Measurements from ENCODE around the gene TH.

TH gene

DNA sequence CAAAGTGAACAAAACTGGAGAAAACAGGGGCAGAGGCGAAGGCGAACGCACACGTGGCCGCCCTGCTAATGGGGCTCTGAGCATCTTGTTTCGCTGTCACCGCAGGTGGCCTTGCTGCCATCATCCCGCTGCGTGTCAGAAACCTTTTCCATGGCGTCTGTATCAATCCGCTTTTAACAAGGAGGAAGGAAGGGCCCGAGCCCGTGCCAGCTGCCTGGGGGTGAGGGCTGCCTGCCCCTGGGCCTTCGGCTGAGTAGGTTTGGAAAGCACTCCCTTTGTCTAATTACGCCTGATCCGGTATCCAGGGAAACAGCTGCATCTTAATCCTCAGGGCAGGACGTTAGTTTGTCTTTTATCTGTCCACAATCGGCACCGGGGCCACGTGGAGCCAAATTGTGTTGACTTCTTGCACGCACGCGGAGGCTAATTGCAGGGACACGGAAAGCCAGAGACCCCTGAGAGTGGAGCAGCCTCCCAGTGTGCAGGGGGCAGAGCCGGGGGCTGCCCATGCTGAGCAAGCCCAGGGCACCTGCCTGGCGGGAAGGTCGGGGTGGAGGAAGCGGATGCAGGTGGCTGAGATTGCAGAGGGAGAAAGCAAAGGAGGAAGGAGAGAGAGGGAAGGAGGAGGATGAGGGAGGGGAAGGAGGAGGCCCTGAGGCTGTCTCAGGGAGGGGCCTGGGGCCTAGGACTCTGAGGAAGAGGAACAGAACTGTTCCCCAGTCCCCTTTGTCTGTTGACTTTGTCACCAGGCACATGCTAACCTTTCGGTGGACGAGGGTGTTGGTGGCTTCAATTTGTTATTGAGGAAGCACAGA lies 19.2 kb upstream of the TH start:
- no peak overlapping the region for H3K4me3 ChIP-seq (ENCODE audit: low read length)
- no peaks in the 10 kb centered on the region for H3K4me1 ChIP-seq (ENCODE audit: control insufficient read depth, insufficient read depth, low read length)
- no peaks in the 10 kb centered on the region for H3K9me3 ChIP-seq (replicated peaks; ENCODE audit: low read length)
- H3K9ac ChIP-seq (ENCODE audit: low read depth, low read length) = no peak overlapping the region
- H3K27me3 ChIP-seq (ENCODE audit: control insufficient read depth, insufficient read depth, low read length) = peaks cover 27% of the 10 kb centered on the region
- no peak overlapping the region for H3K4me2 ChIP-seq (ENCODE audit: low read length)
- H3K36me3 ChIP-seq (ENCODE audit: insufficient read depth, low read length) = no peaks in the 10 kb centered on the region

- Histone ChIP-seq H3K4me1 (ENCODE audit: control insufficient read depth, insufficient read depth, low read length) (no peaks in the 10 kb centered on the region), H3K4me2 (ENCODE audit: low read length) (no peak overlapping the region), H3K4me3 (ENCODE audit: low read length) (no peak overlapping the region), H3K36me3 (ENCODE audit: insufficient read depth, low read length) (no peaks in the 10 kb centered on the region), H3K9me3 (replicated peaks; ENCODE audit: low read length) (no peaks in the 10 kb centered on the region), H3K27me3 (ENCODE audit: control insufficient read depth, insufficient read depth, low read length) (peaks cover 34% of the 10 kb centered on the region), H3K9ac (ENCODE audit: low read depth, low read length) (no peak overlapping the region)
Observed at GRCh38 chr11:2189938-2190656, 18.5 kb upstream of the TH start.

DNA sequence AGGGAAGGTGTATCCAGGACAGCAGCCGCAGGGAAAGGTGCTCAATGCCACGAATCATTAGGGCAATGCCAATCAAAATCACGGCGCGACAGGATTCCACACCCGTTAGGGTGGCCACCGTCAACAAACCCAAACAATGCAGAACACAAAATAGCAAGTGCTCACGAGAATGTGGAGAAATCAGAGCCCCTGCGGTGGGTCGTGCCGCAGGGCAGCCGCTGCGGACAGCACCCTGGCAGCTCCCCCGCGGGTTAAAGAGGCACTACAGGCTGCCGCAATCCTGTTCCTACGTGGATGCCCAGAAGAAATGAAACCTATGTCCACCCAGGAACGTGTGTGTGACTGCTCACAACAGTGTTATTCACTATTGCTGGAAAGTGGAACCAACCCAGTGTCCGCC lies 17.1 kb upstream of the TH start:
- Histone ChIP-seq H3K36me3 (ENCODE audit: insufficient read depth, low read length) (no peaks in the 10 kb centered on the region), H3K9ac (ENCODE audit: low read depth, low read length) (no peak overlapping the region), H3K9me3 (replicated peaks; ENCODE audit: low read length) (no peaks in the 10 kb centered on the region), H3K27me3 (ENCODE audit: control insufficient read depth, insufficient read depth, low read length) (peaks cover 44% of the 10 kb centered on the region), H3K4me3 (ENCODE audit: low read length) (no peak overlapping the region), H3K4me1 (ENCODE audit: control insufficient read depth, insufficient read depth, low read length) (no peaks in the 10 kb centered on the region), H3K4me2 (ENCODE audit: low read length) (no peak overlapping the region)

GRCh38 chr11:2187280-2187707 lies 15.7 kb upstream of the TH start:
- H3K4me1 ChIP-seq (ENCODE audit: control insufficient read depth, insufficient read depth, low read length) = no peaks in the 10 kb centered on the region
- no peak overlapping the region for H3K4me3 ChIP-seq (ENCODE audit: low read length)
- no peak overlapping the region for H3K4me2 ChIP-seq (ENCODE audit: low read length)
- peaks cover 47% of the 10 kb centered on the region for H3K27me3 ChIP-seq (ENCODE audit: control insufficient read depth, insufficient read depth, low read length)
- no peaks in the 10 kb centered on the region for H3K36me3 ChIP-seq (ENCODE audit: insufficient read depth, low read length)
- no peaks in the 10 kb centered on the region for H3K9me3 ChIP-seq (replicated peaks; ENCODE audit: low read length)
- H3K9ac ChIP-seq (ENCODE audit: low read depth, low read length) = no peak overlapping the region

DNA sequence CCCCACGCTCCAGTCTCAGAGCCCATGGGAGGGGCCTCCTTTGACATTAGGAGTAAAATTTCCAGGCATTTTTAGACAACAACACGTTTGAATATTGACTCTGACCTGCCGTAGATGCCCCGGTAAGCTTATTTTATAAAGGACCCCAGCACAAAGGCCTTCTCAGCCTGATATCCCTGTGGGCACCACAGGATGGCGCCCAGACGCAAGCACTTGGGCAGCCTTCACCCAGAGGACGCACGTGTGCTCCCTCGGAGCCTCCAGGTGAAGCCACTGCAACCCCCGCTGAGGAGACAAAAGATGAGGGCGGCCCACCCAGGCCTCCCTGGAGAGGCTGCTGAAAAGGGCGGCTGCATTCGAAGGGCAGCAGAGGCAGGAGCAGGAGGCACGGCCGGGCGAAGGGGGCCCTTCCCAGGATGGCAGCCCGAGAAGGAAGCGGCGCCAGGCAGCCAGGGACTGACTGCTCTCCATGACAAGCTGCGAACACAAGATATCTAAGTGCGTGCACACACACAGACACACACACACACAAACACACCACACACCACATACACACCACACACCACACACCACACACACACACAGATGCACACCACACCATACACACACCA lies 15.2 kb upstream of the TH start:
- no peaks in the 10 kb centered on the region for H3K36me3 ChIP-seq (ENCODE audit: insufficient read depth, low read length)
- H3K4me2 ChIP-seq (ENCODE audit: low read length) = no peak overlapping the region
- no peaks in the 10 kb centered on the region for H3K4me1 ChIP-seq (ENCODE audit: control insufficient read depth, insufficient read depth, low read length)
- H3K9me3 ChIP-seq (replicated peaks; ENCODE audit: low read length) = no peaks in the 10 kb centered on the region
- H3K4me3 ChIP-seq (ENCODE audit: low read length) = no peak overlapping the region
- H3K27me3 ChIP-seq (ENCODE audit: control insufficient read depth, insufficient read depth, low read length) = peaks cover 46% of the 10 kb centered on the region
- no peak overlapping the region for H3K9ac ChIP-seq (ENCODE audit: low read depth, low read length)

DNA sequence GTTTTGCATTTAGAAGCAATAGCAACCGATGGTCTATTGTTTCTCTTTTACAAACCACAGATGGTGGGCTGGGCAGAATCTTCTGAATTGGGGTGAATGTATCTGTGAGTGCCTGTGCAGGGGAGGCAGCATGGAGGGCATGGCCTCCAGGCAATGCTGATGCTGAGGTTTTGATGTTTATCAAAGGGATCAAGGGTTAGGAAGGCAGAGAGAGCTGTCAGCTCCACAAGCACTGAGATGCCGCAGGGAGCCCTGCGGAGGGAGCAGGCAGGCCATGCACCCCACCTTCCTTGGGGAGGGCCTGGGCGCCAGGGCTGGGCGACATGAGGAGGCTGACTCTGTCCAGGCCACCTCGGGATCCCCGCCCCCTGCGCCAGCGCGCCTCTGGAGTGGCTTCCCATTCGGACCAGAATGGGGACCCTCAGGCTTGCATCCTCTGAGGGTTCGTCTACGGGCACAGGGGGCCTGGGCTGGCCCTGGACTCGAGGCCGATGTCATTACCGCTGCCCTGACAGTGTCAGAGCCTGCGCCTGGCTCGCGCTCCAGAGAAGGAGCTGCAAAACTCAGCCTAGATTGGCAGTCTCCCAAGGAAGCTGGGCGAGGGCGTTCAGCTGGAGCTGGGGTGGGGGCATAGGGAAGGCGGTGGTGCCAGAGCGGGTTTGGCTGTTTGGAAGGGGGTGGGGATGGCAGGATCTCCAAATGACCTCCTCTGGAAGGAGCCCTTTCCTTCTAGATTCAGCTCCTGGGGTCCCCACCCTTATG lies 13.9 kb upstream of the TH start:
- Histone ChIP-seq H3K9me3 (replicated peaks; ENCODE audit: low read length) (no peaks in the 10 kb centered on the region), H3K4me2 (ENCODE audit: low read length) (no peak overlapping the region), H3K27me3 (ENCODE audit: control insufficient read depth, insufficient read depth, low read length) (peaks cover 36% of the 10 kb centered on the region), H3K4me3 (ENCODE audit: low read length) (no peak overlapping the region), H3K36me3 (ENCODE audit: insufficient read depth, low read length) (no peaks in the 10 kb centered on the region), H3K4me1 (ENCODE audit: control insufficient read depth, insufficient read depth, low read length) (peaks cover 6% of the 10 kb centered on the region), H3K9ac (ENCODE audit: low read depth, low read length) (no peak overlapping the region)

DNA sequence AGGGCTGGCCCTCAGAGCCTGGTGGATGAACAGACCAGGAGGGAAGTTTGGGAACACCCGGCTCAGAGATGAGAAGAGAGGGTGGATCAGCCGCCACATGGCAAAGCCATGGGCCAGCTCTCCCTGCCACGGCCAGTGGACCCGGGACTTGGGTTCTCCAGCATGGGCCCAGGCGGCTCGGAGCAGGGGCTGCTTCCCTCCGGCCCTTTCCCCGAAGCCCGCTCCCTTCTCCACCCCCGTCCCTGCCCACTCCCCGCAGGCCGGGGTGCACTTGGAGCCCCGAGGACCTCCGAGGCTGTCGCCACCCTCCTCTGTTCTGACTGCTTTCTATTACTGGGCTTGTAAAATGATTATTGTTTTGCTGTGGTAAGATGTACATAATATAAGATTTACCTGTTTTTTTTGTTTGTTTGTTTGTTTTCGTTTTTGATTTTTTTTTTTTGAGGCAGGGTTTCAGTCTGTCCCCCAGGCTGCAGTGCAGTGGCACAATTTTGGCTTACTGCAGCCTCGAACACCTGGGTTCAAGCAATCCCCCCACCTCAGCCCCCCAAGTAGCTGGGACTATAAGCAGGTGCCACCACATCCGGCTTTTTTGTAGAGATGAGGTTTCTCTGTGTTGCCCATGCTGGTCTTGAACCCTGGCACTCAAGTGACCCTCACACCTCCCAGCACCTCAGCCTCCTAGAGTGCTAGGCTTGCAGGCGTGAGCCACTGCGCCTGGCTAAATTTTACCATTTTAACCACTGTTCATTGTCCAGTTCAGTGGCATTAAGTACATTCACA lies 11.3 kb upstream of the TH start:
- Histone ChIP-seq H3K36me3 (ENCODE audit: insufficient read depth, low read length) (no peaks in the 10 kb centered on the region), H3K4me1 (ENCODE audit: control insufficient read depth, insufficient read depth, low read length) (peaks cover 22% of the 10 kb centered on the region), H3K9ac (ENCODE audit: low read depth, low read length) (no peak overlapping the region), H3K4me2 (ENCODE audit: low read length) (no peak overlapping the region), H3K4me3 (ENCODE audit: low read length) (no peak overlapping the region), H3K9me3 (replicated peaks; ENCODE audit: low read length) (no peaks in the 10 kb centered on the region), H3K27me3 (ENCODE audit: control insufficient read depth, insufficient read depth, low read length) (peaks cover 25% of the 10 kb centered on the region)

GRCh38 chr11:2182075-2182474 lies 10.5 kb upstream of the TH start:
- Histone ChIP-seq H3K9ac (ENCODE audit: low read depth, low read length) (no peak overlapping the region), H3K27me3 (ENCODE audit: control insufficient read depth, insufficient read depth, low read length) (peaks cover 25% of the 10 kb centered on the region), H3K36me3 (ENCODE audit: insufficient read depth, low read length) (no peaks in the 10 kb centered on the region), H3K4me1 (ENCODE audit: control insufficient read depth, insufficient read depth, low read length) (peaks cover 22% of the 10 kb centered on the region), H3K9me3 (replicated peaks; ENCODE audit: low read length) (no peaks in the 10 kb centered on the region), H3K4me2 (ENCODE audit: low read length) (no peak overlapping the region), H3K4me3 (ENCODE audit: low read length) (no peak overlapping the region)

DNA sequence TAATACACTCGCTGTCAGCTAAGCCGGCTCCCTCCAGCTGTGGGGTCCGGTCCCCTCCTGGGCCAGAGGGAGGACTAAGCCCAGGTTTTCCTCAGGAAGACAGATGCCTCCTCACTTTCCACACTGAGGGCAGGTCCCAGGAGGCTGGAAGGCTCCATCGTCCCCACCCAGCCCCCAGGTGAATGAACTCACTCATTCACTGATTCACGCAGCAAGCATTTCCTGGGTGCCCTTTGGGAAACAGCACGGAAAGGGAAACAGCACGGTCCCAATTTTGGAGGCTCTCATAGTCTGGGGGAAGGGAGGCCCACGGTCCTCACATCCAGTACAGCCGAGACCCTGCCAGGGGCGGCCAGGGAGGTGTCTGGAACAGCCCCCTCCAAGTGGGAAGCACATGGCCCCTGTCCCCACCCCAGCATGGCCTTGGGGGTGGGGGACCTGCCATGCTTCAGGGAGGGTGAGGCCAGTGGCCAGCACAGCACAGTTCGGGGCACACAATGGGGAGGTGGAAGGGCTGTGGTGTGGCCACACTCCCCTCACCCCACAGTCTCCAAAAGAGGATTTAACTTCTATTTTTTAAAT lies 9.3 kb upstream of the TH start:
- no peaks in the 10 kb centered on the region for H3K9me3 ChIP-seq (replicated peaks; ENCODE audit: low read length)
- no peak overlapping the region for H3K4me2 ChIP-seq (ENCODE audit: low read length)
- H3K4me3 ChIP-seq (ENCODE audit: low read length) = no peak overlapping the region
- peaks cover 20% of the 10 kb centered on the region for H3K27me3 ChIP-seq (ENCODE audit: control insufficient read depth, insufficient read depth, low read length)
- peaks cover 28% of the 10 kb centered on the region for H3K4me1 ChIP-seq (ENCODE audit: control insufficient read depth, insufficient read depth, low read length)
- H3K9ac ChIP-seq (ENCODE audit: low read depth, low read length) = no peak overlapping the region
- no peaks in the 10 kb centered on the region for H3K36me3 ChIP-seq (ENCODE audit: insufficient read depth, low read length)

- Histone ChIP-seq H3K4me3 (ENCODE audit: low read length) (no peak overlapping the region), H3K9ac (ENCODE audit: low read depth, low read length) (no peak overlapping the region), H3K27me3 (ENCODE audit: control insufficient read depth, insufficient read depth, low read length) (peaks cover 15% of the 10 kb centered on the region), H3K36me3 (ENCODE audit: insufficient read depth, low read length) (no peaks in the 10 kb centered on the region), H3K4me2 (ENCODE audit: low read length) (no peak overlapping the region), H3K4me1 (ENCODE audit: control insufficient read depth, insufficient read depth, low read length) (peaks cover 33% of the 10 kb centered on the region), H3K9me3 (replicated peaks; ENCODE audit: low read length) (no peaks in the 10 kb centered on the region)
Observed at GRCh38 chr11:2180347-2180746, 8.7 kb upstream of the TH start.
